Tibial nerve (tissue), 4 donors: ENCODE measurements around the gene MAPK10.

Experiments
- CTCF ChIP-seq, 5 experiments: fragments of 200-600 bp in 3 of 5; fragments of 450-650 bp in 2 of 5; sonication (generic) in 3 of 5; IDR thresholded peaks; one replicate each; pipeline ENCODE4 v1.5.1; 2016 to 2019; ENCODE audit warnings: antibody characterized with exemption in 5 of 5, mild to moderate bottlenecking in 3 of 5, moderate library complexity in 2 of 5
- EP300 ChIP-seq, 2 donors: sonication (generic); formaldehyde crosslinking; IDR thresholded peaks; one replicate each; pipeline ENCODE4 v1.6.1; 2017; ENCODE audit warnings: antibody characterized with exemption in 2 of 2, mild to moderate bottlenecking in 1 of 2
- POLR2A ChIP-seq, 2 donors: fragments of 450-650 bp; IDR thresholded peaks; one replicate each; pipeline ENCODE4 v1.6.1; 2017; ENCODE audit warnings: antibody characterized with exemption in 2 of 2, mild to moderate bottlenecking in 2 of 2, moderate library complexity in 2 of 2

DNA sequence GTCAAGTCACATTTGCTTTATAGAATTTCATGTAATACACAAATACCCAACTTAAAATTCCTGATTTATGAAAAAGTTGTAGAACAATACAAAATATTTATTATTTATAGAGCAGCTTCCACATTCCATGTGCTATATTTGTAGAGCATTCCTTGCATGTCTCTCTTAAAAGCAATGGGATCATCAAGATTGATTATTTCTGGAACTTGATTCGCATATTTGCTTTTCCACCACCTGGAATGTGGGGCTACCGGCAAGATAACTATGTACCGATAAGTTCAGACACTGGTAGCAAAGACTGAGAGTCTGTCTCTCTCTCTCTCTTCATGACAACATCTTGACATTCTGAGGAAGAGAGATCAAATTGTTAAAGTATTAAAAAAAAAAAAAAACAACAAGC, 59.3 kb downstream of the MAPK10 start:
- TF ChIP-seq CTCF (IDR thresholded peaks at IDR 0.05) (no peak), EP300 (IDR thresholded peaks at IDR 0.05) (no peak), POLR2A (IDR thresholded peaks at IDR 0.05) (no peak)
